Measurements from ENCODE around the gene RFX8.

The RFX8 gene

DNA sequence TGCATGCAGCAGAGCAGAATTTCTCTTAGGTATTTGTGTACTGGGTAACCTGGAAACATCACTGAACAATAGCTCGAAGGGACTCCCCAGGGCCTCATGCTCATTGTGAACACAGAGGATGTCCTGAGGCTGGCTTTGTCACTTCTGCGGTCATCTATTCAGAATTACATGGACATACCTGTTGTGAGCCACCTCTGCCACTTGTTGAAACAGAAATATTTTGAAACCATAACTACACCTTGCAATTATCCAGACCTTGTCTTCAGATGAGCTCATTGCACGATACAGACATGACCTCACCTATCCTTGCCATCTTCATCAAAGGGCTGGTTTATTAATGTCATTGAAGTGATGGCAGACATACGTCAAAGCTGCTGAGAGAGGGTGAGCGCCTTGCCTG lies 64.2 kb downstream of the RFX8 start:
- TF ChIP-seq, protein P1, sequence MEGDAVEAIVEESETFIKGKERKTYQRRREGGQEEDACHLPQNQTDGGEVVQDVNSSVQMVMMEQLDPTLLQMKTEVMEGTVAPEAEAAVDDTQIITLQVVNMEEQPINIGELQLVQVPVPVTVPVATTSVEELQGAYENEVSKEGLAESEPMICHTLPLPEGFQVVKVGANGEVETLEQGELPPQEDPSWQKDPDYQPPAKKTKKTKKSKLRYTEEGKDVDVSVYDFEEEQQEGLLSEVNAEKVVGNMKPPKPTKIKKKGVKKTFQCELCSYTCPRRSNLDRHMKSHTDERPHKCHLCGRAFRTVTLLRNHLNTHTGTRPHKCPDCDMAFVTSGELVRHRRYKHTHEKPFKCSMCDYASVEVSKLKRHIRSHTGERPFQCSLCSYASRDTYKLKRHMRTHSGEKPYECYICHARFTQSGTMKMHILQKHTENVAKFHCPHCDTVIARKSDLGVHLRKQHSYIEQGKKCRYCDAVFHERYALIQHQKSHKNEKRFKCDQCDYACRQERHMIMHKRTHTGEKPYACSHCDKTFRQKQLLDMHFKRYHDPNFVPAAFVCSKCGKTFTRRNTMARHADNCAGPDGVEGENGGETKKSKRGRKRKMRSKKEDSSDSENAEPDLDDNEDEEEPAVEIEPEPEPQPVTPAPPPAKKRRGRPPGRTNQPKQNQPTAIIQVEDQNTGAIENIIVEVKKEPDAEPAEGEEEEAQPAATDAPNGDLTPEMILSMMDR (IDR thresholded peaks at IDR 0.05; ENCODE audit: low read depth, low read length), result no peak
- H3K4me3 ChIP-seq (ENCODE audit: low read depth, low read length), result no peak overlapping the region

- no peak overlapping the region for H3K4me3 ChIP-seq (ENCODE audit: low read depth, low read length)
- TF ChIP-seq, protein P1 (IDR thresholded peaks at IDR 0.05; ENCODE audit: low read depth, low read length), result no peak
Observed at GRCh38 chr2:101410114-101410513, 64.8 kb downstream of the RFX8 start.

DNA sequence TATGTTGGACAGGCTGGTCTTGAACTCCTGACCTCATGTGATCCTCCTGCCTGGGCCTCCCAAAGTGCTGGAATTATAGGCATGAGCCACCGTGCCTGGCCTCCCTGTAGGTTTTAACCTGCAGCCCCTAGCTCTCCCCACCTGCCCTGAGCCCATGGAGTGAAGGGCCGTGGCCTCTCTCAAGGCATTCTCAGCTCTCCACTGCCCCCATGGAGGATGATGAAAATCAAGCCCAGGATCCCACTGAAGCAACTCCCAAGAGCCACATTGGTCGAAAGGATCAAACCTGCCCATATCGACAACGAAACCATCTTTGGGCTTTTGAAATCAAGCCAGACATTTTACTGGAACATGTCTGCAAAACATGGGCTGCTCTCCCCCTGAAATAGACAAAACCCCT lies 65.2 kb downstream of the RFX8 start:
- H3K4me3 ChIP-seq (ENCODE audit: low read depth, low read length), result no peak overlapping the region
- TF ChIP-seq, protein P1 (IDR thresholded peaks at IDR 0.05; ENCODE audit: low read depth, low read length), result no peak

DNA sequence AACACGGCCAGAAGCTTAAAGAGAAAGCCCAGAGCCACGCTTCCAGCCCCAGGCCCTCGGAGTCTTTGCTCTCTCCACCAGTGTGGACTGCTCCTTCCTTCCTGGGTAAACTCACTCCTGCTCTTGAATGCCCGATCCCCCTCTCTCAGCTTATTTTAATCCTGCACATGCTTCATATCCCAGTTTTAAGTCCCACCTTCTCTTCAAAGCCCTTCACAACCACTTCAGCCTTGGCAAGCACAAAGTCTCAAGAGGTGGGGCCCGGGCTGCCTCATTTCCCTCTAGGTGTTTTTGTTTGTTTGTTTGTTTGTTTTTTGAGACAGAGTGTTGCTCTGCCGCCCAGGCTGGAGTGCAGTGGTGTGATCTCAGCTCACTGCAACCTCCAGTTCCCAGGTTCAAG lies 66.0 kb downstream of the RFX8 start:
- TF ChIP-seq, protein P1 (IDR thresholded peaks at IDR 0.05; ENCODE audit: low read depth, low read length), result no peak
- H3K4me3 ChIP-seq (ENCODE audit: low read depth, low read length), result no peak overlapping the region

GRCh38 chr2:101405351-101405899 lies 69.5 kb downstream of the RFX8 start:
- TF ChIP-seq, protein P1 (IDR thresholded peaks at IDR 0.05; ENCODE audit: low read depth, low read length), result no peak

GRCh38 chr2:101403745-101404144 lies 71.2 kb downstream of the RFX8 start:
- no peak overlapping the region for H3K4me3 ChIP-seq (ENCODE audit: low read depth, low read length)

More at GRCh38 chr2:101405351-101405899, 69.5 kb downstream of the RFX8 start:
- no peak overlapping the region for H3K4me3 ChIP-seq (ENCODE audit: low read depth, low read length)

DNA sequence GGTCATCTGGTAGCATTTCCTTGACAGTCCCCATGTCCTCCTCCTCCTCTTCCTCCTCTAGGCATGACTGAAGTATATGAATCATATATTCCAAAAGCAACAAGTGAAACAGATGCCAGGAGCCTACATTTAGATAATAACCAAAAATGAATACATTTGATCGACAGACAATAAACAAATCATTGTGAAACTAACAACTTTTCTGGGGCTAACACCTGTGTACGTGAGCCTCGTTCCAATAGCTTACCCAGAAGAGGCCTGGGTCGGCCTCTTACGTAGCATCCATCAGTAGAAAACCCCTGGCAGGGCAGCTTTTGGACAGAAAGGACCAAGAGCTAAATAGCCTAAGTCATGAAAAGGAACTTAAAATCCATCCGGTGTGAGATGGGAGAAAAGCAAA lies 72.3 kb downstream of the RFX8 start:
- TF ChIP-seq, protein P1 (IDR thresholded peaks at IDR 0.05; ENCODE audit: low read depth, low read length), result no peak
- H3K4me3 ChIP-seq (ENCODE audit: low read depth, low read length), result no peak overlapping the region

More at GRCh38 chr2:101403745-101404144, 71.2 kb downstream of the RFX8 start:
- TF ChIP-seq, protein P1 (IDR thresholded peaks at IDR 0.05; ENCODE audit: low read depth, low read length), result no peak
